Ovary (tissue), 3 donors: ENCODE measurements around the gene NFE2L3.

Experiments
- POLR2A ChIP-seq: fragments of 450-650 bp; IDR thresholded peaks from one replicate; pipeline ENCODE4 v1.6.1; 2017; ENCODE audit warnings: antibody characterized with exemption, mild to moderate bottlenecking, moderate library complexity
- TF ChIP-seq, protein P1 (sequence below), 3 donors: fragments of 450-650 bp in 2 of 3; fragments of 200-600 bp in 1 of 3; IDR thresholded peaks; one replicate each; pipeline versions ENCODE4 v1.5.1 to v1.8.0; 2016 to 2022; ENCODE audit warnings: antibody characterized with exemption in 3 of 3, mild to moderate bottlenecking in 1 of 3
- donor health status: DM: no; HTN: no; CAD: no.

DNA sequence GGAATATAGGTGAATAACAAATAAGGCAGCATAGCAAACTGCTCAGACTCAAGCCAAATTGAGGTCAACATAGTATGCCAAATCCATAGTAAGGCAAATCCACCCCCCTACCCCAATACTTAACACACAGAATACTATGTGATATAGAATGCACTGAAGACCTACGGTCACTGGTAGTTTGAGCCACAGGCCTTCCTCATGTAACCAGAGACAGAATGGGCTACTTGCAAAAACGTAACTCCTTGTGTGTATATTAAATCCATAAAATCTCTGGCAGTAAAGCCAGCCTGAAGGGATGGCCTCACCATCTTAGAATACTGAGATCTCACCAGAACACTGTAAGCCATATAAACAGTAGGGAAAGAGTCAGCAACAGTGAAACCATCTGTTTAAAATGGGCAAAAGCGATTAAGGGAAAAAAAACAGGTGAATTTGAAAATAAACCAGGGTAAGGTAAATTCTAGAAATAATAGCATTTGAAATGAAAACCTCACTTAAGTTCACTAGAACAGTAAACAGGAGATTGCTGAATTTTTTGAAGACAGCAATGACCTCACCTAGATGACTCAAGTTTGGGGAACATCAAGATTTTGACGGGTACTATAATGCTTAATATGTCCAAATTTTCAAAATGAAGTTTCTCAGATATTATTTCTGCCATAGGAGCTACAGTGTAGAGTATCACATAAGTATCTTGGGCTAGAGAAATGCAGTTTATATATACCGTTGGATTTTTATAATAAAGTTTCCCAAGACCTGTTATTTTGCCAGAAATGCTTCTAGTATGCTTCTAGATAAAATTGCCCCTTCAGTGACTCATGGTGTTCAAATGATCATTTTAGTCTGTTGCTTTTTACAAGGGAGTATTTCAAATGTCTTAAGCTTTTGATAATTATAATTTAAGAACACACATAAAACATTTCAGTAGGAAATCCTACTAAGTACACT, 34.6 kb downstream of the NFE2L3 start:
- TF ChIP-seq, protein P1, sequence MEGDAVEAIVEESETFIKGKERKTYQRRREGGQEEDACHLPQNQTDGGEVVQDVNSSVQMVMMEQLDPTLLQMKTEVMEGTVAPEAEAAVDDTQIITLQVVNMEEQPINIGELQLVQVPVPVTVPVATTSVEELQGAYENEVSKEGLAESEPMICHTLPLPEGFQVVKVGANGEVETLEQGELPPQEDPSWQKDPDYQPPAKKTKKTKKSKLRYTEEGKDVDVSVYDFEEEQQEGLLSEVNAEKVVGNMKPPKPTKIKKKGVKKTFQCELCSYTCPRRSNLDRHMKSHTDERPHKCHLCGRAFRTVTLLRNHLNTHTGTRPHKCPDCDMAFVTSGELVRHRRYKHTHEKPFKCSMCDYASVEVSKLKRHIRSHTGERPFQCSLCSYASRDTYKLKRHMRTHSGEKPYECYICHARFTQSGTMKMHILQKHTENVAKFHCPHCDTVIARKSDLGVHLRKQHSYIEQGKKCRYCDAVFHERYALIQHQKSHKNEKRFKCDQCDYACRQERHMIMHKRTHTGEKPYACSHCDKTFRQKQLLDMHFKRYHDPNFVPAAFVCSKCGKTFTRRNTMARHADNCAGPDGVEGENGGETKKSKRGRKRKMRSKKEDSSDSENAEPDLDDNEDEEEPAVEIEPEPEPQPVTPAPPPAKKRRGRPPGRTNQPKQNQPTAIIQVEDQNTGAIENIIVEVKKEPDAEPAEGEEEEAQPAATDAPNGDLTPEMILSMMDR (IDR thresholded peaks at IDR 0.05): no peak
- no peak for TF ChIP-seq POLR2A
